Cardiac fibroblast (primary cell): ENCODE data around the gene CDYL.

Source experiments
- DNase-seq, 2 donors: peaks; one replicate each; pipeline versions ENCODE4 v3.0.0 to v3.0.0-alpha.2; 2010; ENCODE audit warnings: low read depth in 2 of 2
- H3K4me3 ChIP-seq, 2 donors: replicated peaks in 1 of 2; 1 replicate in 1 of 2; 2 replicates in 1 of 2; pipeline ENCODE4 v1.5.1; 2011; ENCODE audit warnings: low read depth in 2 of 2, low read length in 2 of 2, mild to moderate bottlenecking in 2 of 2, moderate library complexity in 1 of 2
- TF ChIP-seq, protein P1 (sequence below): IDR thresholded peaks from one replicate; pipeline ENCODE4 v1.5.1; 2011; ENCODE audit warnings: low read depth, mild to moderate bottlenecking, low read length, inconsistent platforms

The CDYL gene

DNA sequence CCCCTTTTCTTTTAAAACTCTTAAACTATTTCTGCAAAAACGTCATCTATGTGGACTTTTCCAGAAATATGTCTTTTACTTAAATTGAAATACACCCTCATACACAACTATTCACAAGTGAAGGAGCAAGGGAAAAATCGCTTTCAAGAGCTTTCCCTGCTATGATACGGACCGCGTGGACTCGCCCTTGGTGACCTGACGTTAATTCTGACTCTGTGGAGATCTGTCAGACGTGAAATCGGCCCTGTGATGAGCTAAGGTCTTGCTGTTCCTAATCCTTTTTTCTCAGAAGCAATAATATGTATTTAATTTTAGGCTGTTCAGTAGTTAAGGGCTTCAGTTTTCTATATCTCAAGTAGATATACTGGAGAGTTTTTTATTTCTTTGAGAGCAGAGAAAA lies 114.0 kb downstream of the CDYL start:
- no peak for DNase-seq
- TF ChIP-seq, protein P1, sequence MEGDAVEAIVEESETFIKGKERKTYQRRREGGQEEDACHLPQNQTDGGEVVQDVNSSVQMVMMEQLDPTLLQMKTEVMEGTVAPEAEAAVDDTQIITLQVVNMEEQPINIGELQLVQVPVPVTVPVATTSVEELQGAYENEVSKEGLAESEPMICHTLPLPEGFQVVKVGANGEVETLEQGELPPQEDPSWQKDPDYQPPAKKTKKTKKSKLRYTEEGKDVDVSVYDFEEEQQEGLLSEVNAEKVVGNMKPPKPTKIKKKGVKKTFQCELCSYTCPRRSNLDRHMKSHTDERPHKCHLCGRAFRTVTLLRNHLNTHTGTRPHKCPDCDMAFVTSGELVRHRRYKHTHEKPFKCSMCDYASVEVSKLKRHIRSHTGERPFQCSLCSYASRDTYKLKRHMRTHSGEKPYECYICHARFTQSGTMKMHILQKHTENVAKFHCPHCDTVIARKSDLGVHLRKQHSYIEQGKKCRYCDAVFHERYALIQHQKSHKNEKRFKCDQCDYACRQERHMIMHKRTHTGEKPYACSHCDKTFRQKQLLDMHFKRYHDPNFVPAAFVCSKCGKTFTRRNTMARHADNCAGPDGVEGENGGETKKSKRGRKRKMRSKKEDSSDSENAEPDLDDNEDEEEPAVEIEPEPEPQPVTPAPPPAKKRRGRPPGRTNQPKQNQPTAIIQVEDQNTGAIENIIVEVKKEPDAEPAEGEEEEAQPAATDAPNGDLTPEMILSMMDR, result no peak
- no peak overlapping the region for H3K4me3 ChIP-seq

DNA sequence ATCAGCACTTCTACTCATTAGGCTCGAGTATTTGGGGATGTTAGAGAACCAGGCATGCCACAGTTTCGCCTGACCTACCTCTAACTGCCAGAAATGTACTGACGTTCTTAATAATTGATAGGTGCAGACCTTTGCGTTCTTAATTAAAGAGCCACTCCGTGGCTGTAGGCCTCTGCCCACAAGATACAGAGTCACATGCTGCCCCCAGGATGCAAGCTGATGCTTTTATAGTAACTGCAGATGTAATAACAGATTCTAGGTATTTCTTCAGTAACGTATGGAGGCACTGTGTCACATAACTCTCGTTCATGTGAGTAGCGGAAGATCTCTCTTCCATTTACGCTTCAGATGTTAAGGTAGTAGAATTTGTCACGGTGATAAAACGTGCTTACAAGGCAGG lies 114.4 kb downstream of the CDYL start:
- H3K4me3 ChIP-seq, result no peak overlapping the region
- TF ChIP-seq, protein P1, result no peak
- DNase-seq, result no peak

DNA sequence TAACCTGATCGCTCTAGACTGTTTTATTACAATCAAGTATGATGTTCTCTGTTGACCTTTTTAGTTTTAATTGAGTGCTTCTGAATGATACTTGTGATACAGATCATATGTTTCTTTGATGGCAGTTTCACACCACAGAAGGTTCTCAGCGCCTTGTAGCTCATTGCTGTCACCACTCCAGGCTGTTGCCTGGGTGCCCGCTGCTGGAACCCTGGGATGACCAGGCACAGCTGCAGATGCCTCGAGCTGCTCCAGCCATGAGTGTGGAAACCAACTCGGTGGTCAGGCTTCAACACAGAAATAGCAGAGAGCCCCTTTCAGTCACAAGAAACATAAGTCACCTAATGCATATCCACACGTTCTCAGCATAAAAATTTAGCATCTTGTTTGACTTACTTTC lies 114.9 kb downstream of the CDYL start:
- no peak overlapping the region for H3K4me3 ChIP-seq
- no peak for DNase-seq
- TF ChIP-seq, protein P1, result no peak

GRCh38 chr6:4892785-4893485 lies 116.7 kb downstream of the CDYL start:
- H3K4me3 ChIP-seq, result no peak overlapping the region
- TF ChIP-seq, protein P1, result no peak
- no peak for DNase-seq

DNA sequence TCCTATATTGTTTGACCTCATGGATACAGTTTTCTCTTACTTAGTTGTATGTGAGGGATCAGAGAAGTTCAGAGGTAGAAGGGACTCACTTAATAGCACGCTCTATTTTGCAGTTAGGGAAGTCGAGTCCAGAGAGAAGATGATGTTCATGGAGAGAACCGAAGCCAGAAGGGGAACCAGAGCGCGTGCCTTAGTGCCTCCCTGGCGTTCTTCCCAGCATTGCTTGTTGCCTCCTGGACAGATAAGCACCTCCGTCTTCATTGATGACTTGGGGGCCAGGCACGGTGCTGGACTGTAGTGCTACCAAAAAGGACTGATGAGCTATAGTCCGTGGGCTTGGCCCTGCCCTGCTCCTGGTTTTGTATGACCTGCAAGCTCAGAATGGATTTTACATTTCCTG lies 117.8 kb downstream of the CDYL start:
- no peak for DNase-seq
- TF ChIP-seq, protein P1, result no peak
- H3K4me3 ChIP-seq, result no peak overlapping the region

DNA sequence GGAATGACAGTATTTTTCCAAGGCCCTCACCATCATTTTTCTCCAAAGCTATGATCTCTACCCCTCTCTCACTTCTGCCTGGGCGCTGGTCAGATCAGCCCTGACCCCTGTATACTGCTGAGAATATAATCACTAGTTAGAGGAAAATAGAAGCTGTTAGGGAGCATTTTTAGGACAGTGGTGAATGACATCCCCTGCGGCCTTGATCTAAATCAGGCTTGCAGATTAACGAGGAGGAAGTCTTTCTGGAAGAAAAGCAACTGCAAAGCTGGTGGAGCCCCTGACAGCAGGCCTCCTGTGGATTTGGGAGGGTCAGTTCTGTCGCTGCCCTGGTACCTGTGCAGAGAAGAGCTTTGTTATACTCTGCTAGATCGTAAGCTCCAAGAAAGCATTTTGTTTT lies 119.8 kb downstream of the CDYL start:
- TF ChIP-seq, protein P1, result no peak
- H3K4me3 ChIP-seq, result no peak overlapping the region
- no peak for DNase-seq

- DNase-seq, result no peak
- TF ChIP-seq, protein P1, result no peak
- H3K4me3 ChIP-seq, result no peak overlapping the region
Measured at GRCh38 chr6:4896401-4896800, 120.2 kb downstream of the CDYL start.
